ENCODE data around the gene RAG1. TPM values are rescaled to one million over a fixed set of nuclear protein-coding genes. Genes with fewer than 3 reads are reported as not detected.

RAG1 gene
- total and polyA plus RNA-seq, 2 of the 8 experiments (the other 6 are each of a cell fraction or from before 2014, with no cell fraction given): 0.14 to 0.58 TPM

DNA sequence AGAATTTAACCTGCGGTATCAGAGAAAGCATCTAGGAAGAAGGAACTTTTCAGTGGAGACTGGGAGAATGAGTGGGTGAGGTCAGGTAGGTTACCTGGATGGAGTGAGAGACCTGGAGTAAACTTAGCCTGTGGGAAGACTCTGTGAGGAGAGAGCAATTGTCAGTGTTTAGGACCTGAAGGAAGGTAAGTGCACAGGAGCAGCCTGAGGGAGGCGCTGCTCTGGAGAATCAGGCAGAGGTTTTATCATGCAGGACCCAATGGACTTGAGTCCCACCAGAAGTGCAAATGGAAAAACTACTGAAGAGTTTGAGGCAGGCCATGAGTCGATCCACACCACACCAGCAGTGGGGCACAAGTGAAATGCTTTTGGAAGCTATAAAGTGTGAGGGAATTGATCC, 15.9 kb downstream of the RAG1 start (continued):
- TF ChIP-seq, protein P1, sequence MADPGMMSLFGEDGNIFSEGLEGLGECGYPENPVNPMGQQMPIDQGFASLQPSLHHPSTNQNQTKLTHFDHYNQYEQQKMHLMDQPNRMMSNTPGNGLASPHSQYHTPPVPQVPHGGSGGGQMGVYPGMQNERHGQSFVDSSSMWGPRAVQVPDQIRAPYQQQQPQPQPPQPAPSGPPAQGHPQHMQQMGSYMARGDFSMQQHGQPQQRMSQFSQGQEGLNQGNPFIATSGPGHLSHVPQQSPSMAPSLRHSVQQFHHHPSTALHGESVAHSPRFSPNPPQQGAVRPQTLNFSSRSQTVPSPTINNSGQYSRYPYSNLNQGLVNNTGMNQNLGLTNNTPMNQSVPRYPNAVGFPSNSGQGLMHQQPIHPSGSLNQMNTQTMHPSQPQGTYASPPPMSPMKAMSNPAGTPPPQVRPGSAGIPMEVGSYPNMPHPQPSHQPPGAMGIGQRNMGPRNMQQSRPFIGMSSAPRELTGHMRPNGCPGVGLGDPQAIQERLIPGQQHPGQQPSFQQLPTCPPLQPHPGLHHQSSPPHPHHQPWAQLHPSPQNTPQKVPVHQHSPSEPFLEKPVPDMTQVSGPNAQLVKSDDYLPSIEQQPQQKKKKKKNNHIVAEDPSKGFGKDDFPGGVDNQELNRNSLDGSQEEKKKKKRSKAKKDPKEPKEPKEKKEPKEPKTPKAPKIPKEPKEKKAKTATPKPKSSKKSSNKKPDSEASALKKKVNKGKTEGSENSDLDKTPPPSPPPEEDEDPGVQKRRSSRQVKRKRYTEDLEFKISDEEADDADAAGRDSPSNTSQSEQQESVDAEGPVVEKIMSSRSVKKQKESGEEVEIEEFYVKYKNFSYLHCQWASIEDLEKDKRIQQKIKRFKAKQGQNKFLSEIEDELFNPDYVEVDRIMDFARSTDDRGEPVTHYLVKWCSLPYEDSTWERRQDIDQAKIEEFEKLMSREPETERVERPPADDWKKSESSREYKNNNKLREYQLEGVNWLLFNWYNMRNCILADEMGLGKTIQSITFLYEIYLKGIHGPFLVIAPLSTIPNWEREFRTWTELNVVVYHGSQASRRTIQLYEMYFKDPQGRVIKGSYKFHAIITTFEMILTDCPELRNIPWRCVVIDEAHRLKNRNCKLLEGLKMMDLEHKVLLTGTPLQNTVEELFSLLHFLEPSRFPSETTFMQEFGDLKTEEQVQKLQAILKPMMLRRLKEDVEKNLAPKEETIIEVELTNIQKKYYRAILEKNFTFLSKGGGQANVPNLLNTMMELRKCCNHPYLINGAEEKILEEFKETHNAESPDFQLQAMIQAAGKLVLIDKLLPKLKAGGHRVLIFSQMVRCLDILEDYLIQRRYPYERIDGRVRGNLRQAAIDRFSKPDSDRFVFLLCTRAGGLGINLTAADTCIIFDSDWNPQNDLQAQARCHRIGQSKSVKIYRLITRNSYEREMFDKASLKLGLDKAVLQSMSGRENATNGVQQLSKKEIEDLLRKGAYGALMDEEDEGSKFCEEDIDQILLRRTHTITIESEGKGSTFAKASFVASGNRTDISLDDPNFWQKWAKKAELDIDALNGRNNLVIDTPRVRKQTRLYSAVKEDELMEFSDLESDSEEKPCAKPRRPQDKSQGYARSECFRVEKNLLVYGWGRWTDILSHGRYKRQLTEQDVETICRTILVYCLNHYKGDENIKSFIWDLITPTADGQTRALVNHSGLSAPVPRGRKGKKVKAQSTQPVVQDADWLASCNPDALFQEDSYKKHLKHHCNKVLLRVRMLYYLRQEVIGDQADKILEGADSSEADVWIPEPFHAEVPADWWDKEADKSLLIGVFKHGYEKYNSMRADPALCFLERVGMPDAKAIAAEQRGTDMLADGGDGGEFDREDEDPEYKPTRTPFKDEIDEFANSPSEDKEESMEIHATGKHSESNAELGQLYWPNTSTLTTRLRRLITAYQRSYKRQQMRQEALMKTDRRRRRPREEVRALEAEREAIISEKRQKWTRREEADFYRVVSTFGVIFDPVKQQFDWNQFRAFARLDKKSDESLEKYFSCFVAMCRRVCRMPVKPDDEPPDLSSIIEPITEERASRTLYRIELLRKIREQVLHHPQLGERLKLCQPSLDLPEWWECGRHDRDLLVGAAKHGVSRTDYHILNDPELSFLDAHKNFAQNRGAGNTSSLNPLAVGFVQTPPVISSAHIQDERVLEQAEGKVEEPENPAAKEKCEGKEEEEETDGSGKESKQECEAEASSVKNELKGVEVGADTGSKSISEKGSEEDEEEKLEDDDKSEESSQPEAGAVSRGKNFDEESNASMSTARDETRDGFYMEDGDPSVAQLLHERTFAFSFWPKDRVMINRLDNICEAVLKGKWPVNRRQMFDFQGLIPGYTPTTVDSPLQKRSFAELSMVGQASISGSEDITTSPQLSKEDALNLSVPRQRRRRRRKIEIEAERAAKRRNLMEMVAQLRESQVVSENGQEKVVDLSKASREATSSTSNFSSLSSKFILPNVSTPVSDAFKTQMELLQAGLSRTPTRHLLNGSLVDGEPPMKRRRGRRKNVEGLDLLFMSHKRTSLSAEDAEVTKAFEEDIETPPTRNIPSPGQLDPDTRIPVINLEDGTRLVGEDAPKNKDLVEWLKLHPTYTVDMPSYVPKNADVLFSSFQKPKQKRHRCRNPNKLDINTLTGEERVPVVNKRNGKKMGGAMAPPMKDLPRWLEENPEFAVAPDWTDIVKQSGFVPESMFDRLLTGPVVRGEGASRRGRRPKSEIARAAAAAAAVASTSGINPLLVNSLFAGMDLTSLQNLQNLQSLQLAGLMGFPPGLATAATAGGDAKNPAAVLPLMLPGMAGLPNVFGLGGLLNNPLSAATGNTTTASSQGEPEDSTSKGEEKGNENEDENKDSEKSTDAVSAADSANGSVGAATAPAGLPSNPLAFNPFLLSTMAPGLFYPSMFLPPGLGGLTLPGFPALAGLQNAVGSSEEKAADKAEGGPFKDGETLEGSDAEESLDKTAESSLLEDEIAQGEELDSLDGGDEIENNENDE (IDR thresholded peaks at IDR 0.05; ENCODE audit: insufficient replicate concordance, low read length): no peak
- no peak for TF ChIP-seq CBX5 (IDR thresholded peaks at IDR 0.05; ENCODE audit: low read depth, low read length)
- TF ChIP-seq KDM4A (IDR thresholded peaks at IDR 0.05; ENCODE audit: low read depth, low read length, severe bottlenecking): no peak
- no peak for TF ChIP-seq RXRA (IDR thresholded peaks at IDR 0.05; ENCODE audit: insufficient read depth, low read depth, low read length)
- TF ChIP-seq, protein P2, sequence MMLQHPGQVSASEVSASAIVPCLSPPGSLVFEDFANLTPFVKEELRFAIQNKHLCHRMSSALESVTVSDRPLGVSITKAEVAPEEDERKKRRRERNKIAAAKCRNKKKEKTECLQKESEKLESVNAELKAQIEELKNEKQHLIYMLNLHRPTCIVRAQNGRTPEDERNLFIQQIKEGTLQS (IDR thresholded peaks at IDR 0.05; ENCODE audit: insufficient read depth, low read depth, low read length): no peak
- TF ChIP-seq POLR2AphosphoS5 (IDR thresholded peaks at IDR 0.05; ENCODE audit: low read depth, low read length): no peak
- TF ChIP-seq, protein P3, sequence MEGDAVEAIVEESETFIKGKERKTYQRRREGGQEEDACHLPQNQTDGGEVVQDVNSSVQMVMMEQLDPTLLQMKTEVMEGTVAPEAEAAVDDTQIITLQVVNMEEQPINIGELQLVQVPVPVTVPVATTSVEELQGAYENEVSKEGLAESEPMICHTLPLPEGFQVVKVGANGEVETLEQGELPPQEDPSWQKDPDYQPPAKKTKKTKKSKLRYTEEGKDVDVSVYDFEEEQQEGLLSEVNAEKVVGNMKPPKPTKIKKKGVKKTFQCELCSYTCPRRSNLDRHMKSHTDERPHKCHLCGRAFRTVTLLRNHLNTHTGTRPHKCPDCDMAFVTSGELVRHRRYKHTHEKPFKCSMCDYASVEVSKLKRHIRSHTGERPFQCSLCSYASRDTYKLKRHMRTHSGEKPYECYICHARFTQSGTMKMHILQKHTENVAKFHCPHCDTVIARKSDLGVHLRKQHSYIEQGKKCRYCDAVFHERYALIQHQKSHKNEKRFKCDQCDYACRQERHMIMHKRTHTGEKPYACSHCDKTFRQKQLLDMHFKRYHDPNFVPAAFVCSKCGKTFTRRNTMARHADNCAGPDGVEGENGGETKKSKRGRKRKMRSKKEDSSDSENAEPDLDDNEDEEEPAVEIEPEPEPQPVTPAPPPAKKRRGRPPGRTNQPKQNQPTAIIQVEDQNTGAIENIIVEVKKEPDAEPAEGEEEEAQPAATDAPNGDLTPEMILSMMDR (IDR thresholded peaks at IDR 0.05; ENCODE audit: control extremely low read depth in 1 of 3, insufficient read depth in 1 of 3, low read depth in 1 of 3, low read length in 3 of 3): peak; percentile 21 to 53 (median 44); a peak in 3 of 4 replicates
